Measurements from ENCODE around the gene DIP2B.

DNA sequence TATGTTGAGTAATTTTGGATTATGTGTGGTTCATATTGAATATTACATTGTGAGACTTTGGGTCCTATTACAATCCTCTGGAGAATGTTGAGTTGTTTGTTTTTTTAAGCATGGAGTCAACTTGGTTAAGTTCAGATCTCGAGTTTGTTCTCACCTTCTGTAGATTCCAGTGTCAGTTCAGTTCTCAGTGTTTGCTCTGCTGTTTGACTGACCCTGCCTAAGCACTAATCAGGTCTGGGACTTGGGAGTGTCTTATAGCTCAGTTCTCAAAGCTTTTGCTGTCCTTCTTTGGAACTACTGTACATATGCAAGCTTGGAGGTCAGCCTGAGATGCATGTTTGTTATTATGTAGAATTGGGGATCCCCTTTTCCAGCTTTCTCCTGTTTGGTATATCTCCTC, 63.1 kb downstream of the DIP2B start:
- TF ChIP-seq, protein P1, sequence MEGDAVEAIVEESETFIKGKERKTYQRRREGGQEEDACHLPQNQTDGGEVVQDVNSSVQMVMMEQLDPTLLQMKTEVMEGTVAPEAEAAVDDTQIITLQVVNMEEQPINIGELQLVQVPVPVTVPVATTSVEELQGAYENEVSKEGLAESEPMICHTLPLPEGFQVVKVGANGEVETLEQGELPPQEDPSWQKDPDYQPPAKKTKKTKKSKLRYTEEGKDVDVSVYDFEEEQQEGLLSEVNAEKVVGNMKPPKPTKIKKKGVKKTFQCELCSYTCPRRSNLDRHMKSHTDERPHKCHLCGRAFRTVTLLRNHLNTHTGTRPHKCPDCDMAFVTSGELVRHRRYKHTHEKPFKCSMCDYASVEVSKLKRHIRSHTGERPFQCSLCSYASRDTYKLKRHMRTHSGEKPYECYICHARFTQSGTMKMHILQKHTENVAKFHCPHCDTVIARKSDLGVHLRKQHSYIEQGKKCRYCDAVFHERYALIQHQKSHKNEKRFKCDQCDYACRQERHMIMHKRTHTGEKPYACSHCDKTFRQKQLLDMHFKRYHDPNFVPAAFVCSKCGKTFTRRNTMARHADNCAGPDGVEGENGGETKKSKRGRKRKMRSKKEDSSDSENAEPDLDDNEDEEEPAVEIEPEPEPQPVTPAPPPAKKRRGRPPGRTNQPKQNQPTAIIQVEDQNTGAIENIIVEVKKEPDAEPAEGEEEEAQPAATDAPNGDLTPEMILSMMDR (IDR thresholded peaks at IDR 0.05): no peak
- TF ChIP-seq POLR2A (IDR thresholded peaks at IDR 0.05): no peak

All from ovary (tissue), 3 donors.